Cardiac muscle cell (in vitro differentiated cells and primary cell): ENCODE results near the gene MYRF. TPM values are rescaled to one million over a fixed set of nuclear protein-coding genes. Genes with fewer than 3 reads are reported as not detected.

Experiments
- DNase-seq, 2 donors: peaks; one replicate each; pipeline versions ENCODE4 v3.0.0 to v3.0.0-alpha.2; 2010 to 2017; ENCODE audit warnings: low read depth in 1 of 2, low spot score in 1 of 2
- H3K27ac ChIP-seq: fragments of 200-600 bp; sonication (generic); 2 replicates; pipeline ENCODE4 v1.5.1; 2016
- H3K27me3 ChIP-seq: fragments of 200-600 bp; sonication (generic); 2 replicates; pipeline ENCODE4 v1.6.0; 2016; ENCODE audit warnings: control low read depth
- H3K36me3 ChIP-seq: fragments of 200-600 bp; sonication (generic); 2 replicates; pipeline ENCODE4 v1.5.1; 2016; ENCODE audit warnings: control low read depth
- H3K4me1 ChIP-seq: fragments of 200-600 bp; sonication (generic); 2 replicates; pipeline ENCODE4 v1.8.1; 2017; ENCODE audit warnings: low read depth, mild to moderate bottlenecking, mixed run types
- H3K4me3 ChIP-seq: fragments of 200-600 bp; sonication (generic); 2 replicates; pipeline ENCODE4 v1.5.1; 2016; ENCODE audit warnings: mild to moderate bottlenecking
- H3K9me3 ChIP-seq: fragments of 200-600 bp; sonication (generic); 2 replicates; pipeline ENCODE4 v1.5.1; 2017; ENCODE audit warnings: low read depth, mild to moderate bottlenecking, control low read depth
- polyA plus RNA-seq: library from polyadenylated mRNA; unstranded; fragments of >200 nt; fragmentation: Nextera tagmentation; extraction: Ambion mirVana; gene quantifications from 2 replicates; pipeline ENCODE4 v1.2.1, GENCODE V29; 2016
- total RNA-seq: library from RNA; depleted of rRNA; stranded (reverse); fragments of >200 nt; gene quantifications from 2 replicates; pipeline ENCODE4 v1.2.3, GENCODE V29; 2016
- TF ChIP-seq, protein P1 (sequence below): IDR thresholded peaks from 2 replicates; pipeline ENCODE4 v1.5.1; 2012; ENCODE audit warnings: low read depth, mild to moderate bottlenecking, low read length

The MYRF gene
- total and polyA plus RNA-seq, 2 experiments from 2014 or later: 29.3 to 56.9 TPM

GRCh38 chr11:61751384-61751783 is 1.1 kb upstream of the MYRF start:
- no peak for DNase-seq
- Histone ChIP-seq H3K4me1 (peaks cover 33% of the 10 kb centered on the region), H3K27ac (no peak overlapping the region), H3K4me3 (no peak overlapping the region), H3K36me3 (no peaks in the 10 kb centered on the region), H3K27me3 (no peaks in the 10 kb centered on the region), H3K9me3 (no peaks in the 10 kb centered on the region)
- TF ChIP-seq, protein P1, sequence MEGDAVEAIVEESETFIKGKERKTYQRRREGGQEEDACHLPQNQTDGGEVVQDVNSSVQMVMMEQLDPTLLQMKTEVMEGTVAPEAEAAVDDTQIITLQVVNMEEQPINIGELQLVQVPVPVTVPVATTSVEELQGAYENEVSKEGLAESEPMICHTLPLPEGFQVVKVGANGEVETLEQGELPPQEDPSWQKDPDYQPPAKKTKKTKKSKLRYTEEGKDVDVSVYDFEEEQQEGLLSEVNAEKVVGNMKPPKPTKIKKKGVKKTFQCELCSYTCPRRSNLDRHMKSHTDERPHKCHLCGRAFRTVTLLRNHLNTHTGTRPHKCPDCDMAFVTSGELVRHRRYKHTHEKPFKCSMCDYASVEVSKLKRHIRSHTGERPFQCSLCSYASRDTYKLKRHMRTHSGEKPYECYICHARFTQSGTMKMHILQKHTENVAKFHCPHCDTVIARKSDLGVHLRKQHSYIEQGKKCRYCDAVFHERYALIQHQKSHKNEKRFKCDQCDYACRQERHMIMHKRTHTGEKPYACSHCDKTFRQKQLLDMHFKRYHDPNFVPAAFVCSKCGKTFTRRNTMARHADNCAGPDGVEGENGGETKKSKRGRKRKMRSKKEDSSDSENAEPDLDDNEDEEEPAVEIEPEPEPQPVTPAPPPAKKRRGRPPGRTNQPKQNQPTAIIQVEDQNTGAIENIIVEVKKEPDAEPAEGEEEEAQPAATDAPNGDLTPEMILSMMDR: no peak

DNA sequence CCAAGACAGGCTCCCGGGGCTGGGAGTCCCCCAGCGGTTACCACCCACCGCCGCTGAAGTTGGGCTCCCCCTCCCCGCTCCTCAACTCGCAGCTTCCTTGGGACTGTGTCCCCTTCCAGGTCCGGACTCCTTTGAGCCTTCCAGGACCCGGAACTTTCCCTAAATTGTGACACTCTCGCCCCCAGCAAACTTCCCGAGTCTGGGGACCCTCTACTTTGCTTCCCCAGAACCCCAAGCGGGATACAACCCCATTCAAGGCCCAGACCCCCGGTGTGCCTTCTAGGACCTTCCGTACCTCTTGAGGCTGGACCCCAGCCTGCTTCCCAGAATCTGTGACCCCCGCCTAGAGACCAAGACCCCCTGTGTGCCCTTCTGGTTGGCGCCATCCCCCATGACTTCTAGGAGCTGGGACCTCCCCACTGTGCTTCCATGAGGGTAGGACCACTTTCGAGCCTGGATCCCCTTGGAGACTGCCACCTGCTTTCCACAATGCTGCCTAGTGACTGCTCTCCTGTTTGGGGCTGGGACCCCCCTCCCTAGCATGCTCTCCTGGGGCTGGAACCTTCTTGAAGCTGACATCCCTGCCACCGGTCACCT is 587 bp downstream of the MYRF start:
- DNase-seq: no peak
- H3K27ac ChIP-seq: peak overlapping the region; percentile 85
- no peaks in the 10 kb centered on the region for H3K36me3 ChIP-seq
- no peaks in the 10 kb centered on the region for H3K9me3 ChIP-seq
- TF ChIP-seq, protein P1: no peak
- H3K4me3 ChIP-seq: peak overlapping the region; percentile 69
- H3K27me3 ChIP-seq: no peaks in the 10 kb centered on the region
- H3K4me1 ChIP-seq: peaks cover 33% of the 10 kb centered on the region

DNA sequence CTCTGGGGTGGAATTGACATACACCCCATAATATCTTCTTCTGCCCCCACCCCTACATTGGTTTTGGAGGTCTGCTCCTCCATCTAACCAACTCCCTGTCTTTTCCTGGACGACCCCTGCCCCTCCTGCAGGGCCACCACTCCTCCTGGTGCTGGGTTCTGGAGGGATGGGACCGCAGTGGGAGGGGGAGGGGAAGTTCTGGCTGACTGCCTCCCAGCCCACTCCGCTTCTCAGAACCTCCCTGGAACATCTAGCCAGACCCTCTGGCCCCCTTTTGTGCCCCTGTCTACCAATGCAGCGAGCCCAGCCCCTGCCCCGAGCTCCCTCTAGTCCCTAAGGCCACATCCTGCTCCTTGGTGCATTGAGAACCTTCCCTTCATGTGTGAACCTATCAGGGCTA is 1.2 kb downstream of the MYRF start:
- peak overlapping the region; percentile 69 for H3K4me3 ChIP-seq
- TF ChIP-seq, protein P1: no peak
- no peaks in the 10 kb centered on the region for H3K27me3 ChIP-seq
- H3K36me3 ChIP-seq: no peaks in the 10 kb centered on the region
- no peaks in the 10 kb centered on the region for H3K9me3 ChIP-seq
- H3K27ac ChIP-seq: peak overlapping the region; percentile 85
- DNase-seq: no peak
- H3K4me1 ChIP-seq: peaks cover 32% of the 10 kb centered on the region

- H3K27ac ChIP-seq: peak overlapping the region; percentile 85
- no peaks in the 10 kb centered on the region for H3K27me3 ChIP-seq
- TF ChIP-seq, protein P1: no peak
- peaks cover 29% of the 10 kb centered on the region for H3K4me1 ChIP-seq
- H3K4me3 ChIP-seq: peak overlapping the region; percentile 69
- no peaks in the 10 kb centered on the region for H3K36me3 ChIP-seq
- no peaks in the 10 kb centered on the region for H3K9me3 ChIP-seq
- peak; percentile 86 to 90 for DNase-seq
Observed at GRCh38 chr11:61754534-61755482, 2.4 kb downstream of the MYRF start.

GRCh38 chr11:61756147-61756451 is 3.7 kb downstream of the MYRF start:
- H3K27ac ChIP-seq: peak overlapping the region; percentile 85
- H3K4me1 ChIP-seq: peaks cover 28% of the 10 kb centered on the region
- H3K27me3 ChIP-seq: no peaks in the 10 kb centered on the region
- no peaks in the 10 kb centered on the region for H3K36me3 ChIP-seq
- no peak overlapping the region for H3K4me3 ChIP-seq
- no peak for DNase-seq
- no peaks in the 10 kb centered on the region for H3K9me3 ChIP-seq
- TF ChIP-seq, protein P1: no peak
